Stimulated activated naive B cell treated with anti-CD40 and anti-IgM and Interleukin-4, amounts not matched to agents 10 μg/mL and 1 μg/mL and 100 μg/mL, for 72 hours (primary cell): ENCODE data around the gene SYT5.

ENCODE experiments used
- ATAC-seq, 2 donors: fragments of 150-1000 bp; cut with Tn5 transposase; replicated peaks; 2 replicates each; pipeline ENCODE4 v1.10.0; 2021; ENCODE audit warnings: moderate library complexity in 1 of 2
- DNase-seq: peaks from one replicate; pipeline ENCODE4 v3.0.0; 2021
- H3K27ac Mint-ChIP-seq: one replicate; pipeline ENCODE4 v1.8.0; 2022; ENCODE audit warnings: mild to moderate bottlenecking, mixed read lengths
- H3K27me3 Mint-ChIP-seq, 2 donors: one replicate each; pipeline ENCODE4 v1.8.0; 2022; ENCODE audit warnings: mixed read lengths in 2 of 2
- H3K36me3 Mint-ChIP-seq, 2 donors: one replicate each; pipeline ENCODE4 v1.8.0; 2022; ENCODE audit warnings: mixed read lengths in 2 of 2, mild to moderate bottlenecking in 1 of 2
- H3K4me1 Mint-ChIP-seq, 2 donors: one replicate each; pipeline ENCODE4 v1.8.0; 2022; ENCODE audit warnings: mixed read lengths in 2 of 2, mild to moderate bottlenecking in 1 of 2
- H3K4me3 Mint-ChIP-seq, 2 donors: one replicate each; pipeline ENCODE4 v1.8.0; 2022; ENCODE audit warnings: mild to moderate bottlenecking in 2 of 2, mixed read lengths in 2 of 2, moderate library complexity in 1 of 2
- H3K9me3 Mint-ChIP-seq, 2 donors: one replicate each; pipeline ENCODE4 v1.8.0; 2022; ENCODE audit warnings: mixed read lengths in 2 of 2, mild to moderate bottlenecking in 1 of 2

SYT5 gene

GRCh38 chr19:55132453-55133129 is 47.5 kb downstream of the SYT5 start:
- DNase-seq = no peak
- H3K27me3 Mint-ChIP-seq = peaks cover 44 to 56% of the 10 kb centered on the region in 2 donors
- H3K9me3 Mint-ChIP-seq = no peaks in the 10 kb centered on the region
- H3K36me3 Mint-ChIP-seq = no peaks in the 10 kb centered on the region
- no peak overlapping the region for H3K27ac Mint-ChIP-seq
- peaks cover 4 to 11% of the 10 kb centered on the region in 2 donors for H3K4me1 Mint-ChIP-seq
- no peak for ATAC-seq
- no peak overlapping the region for H3K4me3 Mint-ChIP-seq

- Mint-ChIP-seq H3K36me3 (no peaks in the 10 kb centered on the region), H3K4me1 (peaks cover 4 to 11% of the 10 kb centered on the region in 2 donors), H3K27me3 (peaks cover 53 to 57% of the 10 kb centered on the region in 2 donors), H3K4me3 (no peak overlapping the region), H3K9me3 (no peaks in the 10 kb centered on the region), H3K27ac (no peak overlapping the region)
- ATAC-seq (no peak), DNase-seq (no peak)
These were observed 48.7 kb downstream of the SYT5 start for GRCh38 chr19:55131421-55131820.
